ENCODE results near the gene FGF22. TPM values are rescaled to one million over a fixed set of nuclear protein-coding genes. Genes with fewer than 3 reads are reported as not detected.

Gene FGF22
- total RNA-seq, 1 experiment from 2014 or later: 1.3 TPM

DNA sequence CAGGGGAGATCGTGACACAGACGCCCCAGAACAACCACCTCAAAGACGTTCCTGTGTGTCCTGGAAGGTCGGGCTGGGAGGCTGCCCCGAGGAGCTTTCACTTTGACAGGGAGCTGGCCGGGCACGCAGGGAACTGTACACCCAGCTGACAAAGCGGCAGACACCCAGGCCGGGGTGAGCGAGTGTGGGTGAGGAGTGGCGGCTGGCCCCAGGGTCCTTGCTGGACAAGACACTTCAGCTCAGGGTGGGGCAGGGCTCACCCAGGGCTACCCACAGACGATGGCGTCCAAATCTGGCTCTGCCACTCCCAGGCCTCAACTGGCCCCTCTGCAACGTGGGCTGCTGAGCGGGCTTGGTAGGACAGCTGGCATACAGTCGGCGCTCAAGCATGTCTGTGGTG, 2.0 kb downstream of the FGF22 start:
- ChIA-PET CTCF (no interaction called here), POLR2A (ENCODE audit: unreplicated experiment) (no interaction called here)
- intact Hi-C loops (cut with micrococcal nuclease): no loop called here
- Histone ChIP-seq H3K4me1 (ENCODE audit: insufficient read depth, low read length) (no peaks in the 10 kb centered on the region), H3K9me2 (replicated peaks; ENCODE audit: low read length) (no peaks in the 10 kb centered on the region), H4K20me1 (ENCODE audit: low read length) (no peaks in the 10 kb centered on the region), H3K27me3 (ENCODE audit: low read length) (no peaks in the 10 kb centered on the region), H3F3A (ENCODE audit: low read length, unreplicated experiment) (no peaks in the 10 kb centered on the region), H3K9ac (ENCODE audit: low read length) (no peak overlapping the region), H2AFZ (ENCODE audit: low read length) (no peak overlapping the region), H3K36me3 (ENCODE audit: low read depth, low read length) (no peaks in the 10 kb centered on the region), H3K27ac (ENCODE audit: low read length) (no peak overlapping the region), H3K4me3 (ENCODE audit: low read length) (no peak overlapping the region), H3K4me2 (ENCODE audit: low read length) (no peak overlapping the region), H3K9me3 (ENCODE audit: low read length) (no peaks in the 10 kb centered on the region), H3K79me2 (ENCODE audit: low read length) (no peaks in the 10 kb centered on the region)
- DNase-seq (no peak), ATAC-seq (no peak)
- no peak for TF ChIP-seq EZH2phosphoT487 (IDR thresholded peaks at IDR 0.05; ENCODE audit: borderline replicate concordance, low read length)
- TF ChIP-seq, protein P1, sequence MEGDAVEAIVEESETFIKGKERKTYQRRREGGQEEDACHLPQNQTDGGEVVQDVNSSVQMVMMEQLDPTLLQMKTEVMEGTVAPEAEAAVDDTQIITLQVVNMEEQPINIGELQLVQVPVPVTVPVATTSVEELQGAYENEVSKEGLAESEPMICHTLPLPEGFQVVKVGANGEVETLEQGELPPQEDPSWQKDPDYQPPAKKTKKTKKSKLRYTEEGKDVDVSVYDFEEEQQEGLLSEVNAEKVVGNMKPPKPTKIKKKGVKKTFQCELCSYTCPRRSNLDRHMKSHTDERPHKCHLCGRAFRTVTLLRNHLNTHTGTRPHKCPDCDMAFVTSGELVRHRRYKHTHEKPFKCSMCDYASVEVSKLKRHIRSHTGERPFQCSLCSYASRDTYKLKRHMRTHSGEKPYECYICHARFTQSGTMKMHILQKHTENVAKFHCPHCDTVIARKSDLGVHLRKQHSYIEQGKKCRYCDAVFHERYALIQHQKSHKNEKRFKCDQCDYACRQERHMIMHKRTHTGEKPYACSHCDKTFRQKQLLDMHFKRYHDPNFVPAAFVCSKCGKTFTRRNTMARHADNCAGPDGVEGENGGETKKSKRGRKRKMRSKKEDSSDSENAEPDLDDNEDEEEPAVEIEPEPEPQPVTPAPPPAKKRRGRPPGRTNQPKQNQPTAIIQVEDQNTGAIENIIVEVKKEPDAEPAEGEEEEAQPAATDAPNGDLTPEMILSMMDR (conservative IDR thresholded peaks at IDR 0.05; ENCODE audit: low read depth, low read length): no peak
- TF ChIP-seq EZH2 (IDR thresholded peaks at IDR 0.05; ENCODE audit: low read length, unreplicated experiment): no peak
- no TSS peak for BruUV-seq (replicated peaks)

- intact Hi-C loops (cut with micrococcal nuclease): no loop called here
- ATAC-seq (no peak), DNase-seq (no peak)
- Histone ChIP-seq H3K9me2 (replicated peaks; ENCODE audit: low read length) (no peaks in the 10 kb centered on the region), H3K27ac (ENCODE audit: low read length) (no peak overlapping the region), H3K4me1 (ENCODE audit: insufficient read depth, low read length) (no peaks in the 10 kb centered on the region), H3K9me3 (ENCODE audit: low read length) (no peaks in the 10 kb centered on the region), H3K9ac (ENCODE audit: low read length) (no peak overlapping the region), H3K27me3 (ENCODE audit: low read length) (no peaks in the 10 kb centered on the region), H2AFZ (ENCODE audit: low read length) (no peak overlapping the region), H3F3A (ENCODE audit: low read length, unreplicated experiment) (no peaks in the 10 kb centered on the region), H3K79me2 (ENCODE audit: low read length) (no peaks in the 10 kb centered on the region), H4K20me1 (ENCODE audit: low read length) (no peaks in the 10 kb centered on the region), H3K4me2 (ENCODE audit: low read length) (no peak overlapping the region), H3K36me3 (ENCODE audit: low read depth, low read length) (no peaks in the 10 kb centered on the region), H3K4me3 (ENCODE audit: low read length) (no peak overlapping the region)
- CTCF ChIA-PET: no interaction called here
- POLR2A ChIA-PET (ENCODE audit: unreplicated experiment): no interaction called here
- TF ChIP-seq EZH2phosphoT487 (IDR thresholded peaks at IDR 0.05; ENCODE audit: borderline replicate concordance, low read length): no peak
- TF ChIP-seq, protein P1 (conservative IDR thresholded peaks at IDR 0.05; ENCODE audit: low read depth, low read length): no peak
- TF ChIP-seq EZH2 (IDR thresholded peaks at IDR 0.05; ENCODE audit: low read length, unreplicated experiment): no peak
- no TSS peak for BruUV-seq (replicated peaks)
Measured at GRCh38 chr19:642767-643727, 3.4 kb downstream of the FGF22 start.

DNA sequence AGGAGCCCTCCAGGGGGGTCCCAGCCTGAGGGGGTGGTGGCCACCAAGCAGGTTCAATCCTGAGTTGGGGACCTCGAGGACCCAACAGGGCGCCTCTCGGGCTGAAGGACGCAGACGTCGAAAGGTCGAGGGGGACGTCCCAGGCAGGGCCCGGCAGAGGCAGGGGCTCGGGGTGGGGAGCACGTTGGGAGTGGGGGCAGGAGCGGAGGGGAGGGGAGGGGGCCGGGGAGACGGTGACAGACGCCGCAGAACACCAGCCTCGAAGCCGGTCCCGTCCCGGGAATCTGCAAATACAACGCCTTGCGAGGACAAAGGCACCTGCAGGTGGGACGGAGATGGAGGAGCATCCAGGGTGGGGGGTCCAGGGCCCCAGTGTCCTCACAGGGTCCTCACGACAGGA, 4.1 kb downstream of the FGF22 start:
- no peaks in the 10 kb centered on the region for H3K36me3 ChIP-seq (ENCODE audit: low read depth, low read length)
- H2AFZ ChIP-seq (ENCODE audit: low read length): no peak overlapping the region
- ATAC-seq: no peak
- H3K4me1 ChIP-seq (ENCODE audit: insufficient read depth, low read length): no peaks in the 10 kb centered on the region
- H3K9me2 ChIP-seq (replicated peaks; ENCODE audit: low read length): no peaks in the 10 kb centered on the region
- no peaks in the 10 kb centered on the region for H4K20me1 ChIP-seq (ENCODE audit: low read length)
- CTCF ChIA-PET: no interaction called here
- no peaks in the 10 kb centered on the region for H3K27me3 ChIP-seq (ENCODE audit: low read length)
- no peak overlapping the region for H3K4me2 ChIP-seq (ENCODE audit: low read length)
- no peak for DNase-seq
- H3K27ac ChIP-seq (ENCODE audit: low read length): no peak overlapping the region
- H3K4me3 ChIP-seq (ENCODE audit: low read length): no peak overlapping the region
- POLR2A ChIA-PET (ENCODE audit: unreplicated experiment): no interaction called here
- no peaks in the 10 kb centered on the region for H3F3A ChIP-seq (ENCODE audit: low read length, unreplicated experiment)
- no TSS peak for BruUV-seq (replicated peaks)
- no peak overlapping the region for H3K9ac ChIP-seq (ENCODE audit: low read length)
- TF ChIP-seq EZH2phosphoT487 (IDR thresholded peaks at IDR 0.05; ENCODE audit: borderline replicate concordance, low read length): no peak
- TF ChIP-seq, protein P1 (conservative IDR thresholded peaks at IDR 0.05; ENCODE audit: low read depth, low read length): no peak
- H3K79me2 ChIP-seq (ENCODE audit: low read length): no peaks in the 10 kb centered on the region
- intact Hi-C loops (cut with micrococcal nuclease): no loop called here
- H3K9me3 ChIP-seq (ENCODE audit: low read length): no peaks in the 10 kb centered on the region
